Measurements from ENCODE around the gene TBRG1.

The TBRG1 gene

DNA sequence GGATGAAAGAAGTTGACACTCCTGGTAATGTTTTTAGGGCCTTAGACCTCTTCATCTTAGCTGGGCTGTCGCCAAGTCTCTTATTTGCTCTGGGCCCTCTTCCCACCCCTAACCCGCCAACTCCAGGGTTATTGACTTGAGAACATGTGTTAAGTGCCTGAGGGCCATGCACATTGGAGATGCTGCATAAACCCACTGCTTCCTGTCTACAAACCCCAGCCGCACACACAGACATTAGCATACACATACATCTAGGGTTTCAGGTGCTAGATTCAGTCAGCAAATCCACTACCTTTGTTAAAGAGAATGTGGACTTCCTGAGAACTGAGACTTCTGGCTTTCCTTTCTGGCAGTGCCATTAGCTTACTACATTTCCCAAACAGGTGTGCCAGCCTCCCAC is 10.6 kb upstream of the TBRG1 start:
- TF ChIP-seq CTCF (conservative IDR thresholded peaks at IDR 0.05; ENCODE audit: low read depth, low read length), result no peak
- no peak for DNase-seq (ENCODE audit: low read depth)

GRCh38 chr11:124612567-124613246 is 10.0 kb upstream of the TBRG1 start:
- no peak for TF ChIP-seq CTCF (conservative IDR thresholded peaks at IDR 0.05; ENCODE audit: low read depth, low read length)
- H3K4me3 ChIP-seq (ENCODE audit: low read depth, low read length), result no peak overlapping the region
- peak; percentile 48 for DNase-seq (ENCODE audit: low read depth)

More for the DNA sequence above, 10.6 kb upstream of the TBRG1 start:
- H3K4me3 ChIP-seq (ENCODE audit: low read depth, low read length), result no peak overlapping the region

GRCh38 chr11:124618863-124619262 is 3.8 kb upstream of the TBRG1 start:
- TF ChIP-seq CTCF (conservative IDR thresholded peaks at IDR 0.05; ENCODE audit: low read depth, low read length), result no peak

DNA sequence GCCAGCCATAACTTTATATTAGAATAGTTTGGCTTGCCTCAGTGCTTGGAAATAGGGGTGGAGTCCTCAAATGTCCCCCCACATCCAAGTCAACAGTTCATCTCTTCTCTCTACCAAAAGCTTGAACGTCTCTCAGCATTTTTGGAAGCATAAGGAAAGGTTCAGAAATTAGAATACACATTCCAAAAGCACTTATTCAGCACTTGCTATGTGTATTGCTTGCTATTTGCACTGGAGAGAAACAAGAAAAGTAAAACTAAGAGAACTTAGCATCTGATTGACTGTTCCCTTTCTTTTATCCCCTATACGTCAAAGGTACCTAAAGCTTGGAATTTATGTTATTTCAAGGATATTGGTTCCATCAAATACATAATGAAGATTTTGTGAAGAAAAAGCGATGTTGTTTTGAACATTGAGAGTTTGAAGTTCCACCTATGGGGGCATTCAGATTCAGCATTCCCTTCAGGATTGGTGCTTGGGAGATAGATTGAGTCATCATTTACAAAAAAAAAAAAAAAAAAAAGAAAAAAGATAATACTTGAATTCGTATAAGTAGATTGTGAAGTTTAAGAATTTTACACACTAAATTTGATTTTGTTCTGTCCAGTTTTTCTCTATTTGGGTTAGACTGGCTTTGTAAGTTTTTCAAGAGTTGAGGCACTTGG is 1.3 kb downstream of the TBRG1 start:
- no peak for TF ChIP-seq CTCF (conservative IDR thresholded peaks at IDR 0.05; ENCODE audit: low read depth, low read length)
- H3K4me3 ChIP-seq (ENCODE audit: low read depth, low read length), result peak overlapping the region; percentile 87
- DNase-seq (ENCODE audit: low read depth), result peak; percentile 35

More at GRCh38 chr11:124618863-124619262, 3.8 kb upstream of the TBRG1 start:
- no peak overlapping the region for H3K4me3 ChIP-seq (ENCODE audit: low read depth, low read length)
- no peak for DNase-seq (ENCODE audit: low read depth)

DNA sequence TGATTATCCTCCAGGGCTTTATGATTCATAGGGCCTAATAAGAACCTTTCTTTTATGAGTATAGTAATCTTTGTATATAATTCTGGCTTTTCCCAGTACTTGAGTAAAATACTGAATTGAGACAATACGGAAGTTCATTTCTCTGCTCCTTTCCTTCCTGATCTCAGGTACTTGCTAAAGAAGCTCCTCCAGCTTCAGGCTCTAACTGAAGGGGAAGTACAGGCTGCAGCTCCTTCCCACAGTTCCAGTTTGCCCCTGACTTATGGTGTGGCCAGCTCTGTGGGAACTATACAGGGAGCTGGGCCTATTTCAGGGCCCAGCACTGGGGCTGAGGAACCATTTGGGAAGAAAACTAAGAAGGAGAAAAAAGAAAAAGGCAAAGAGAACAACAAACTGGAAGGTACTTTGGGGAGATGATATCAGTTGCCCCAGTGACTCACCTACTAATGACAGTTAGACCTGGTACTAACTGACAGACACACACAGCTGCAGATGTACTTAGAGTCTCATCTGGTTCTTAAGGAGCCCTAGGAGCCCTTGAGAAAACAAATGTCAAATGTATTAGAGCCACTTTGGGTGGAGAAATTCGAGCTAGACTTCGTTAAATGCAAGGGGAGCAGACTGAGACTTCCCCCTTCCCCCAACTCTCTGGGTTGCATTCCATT is 3.0 kb downstream of the TBRG1 start:
- no peak for DNase-seq (ENCODE audit: low read depth)
- no peak for TF ChIP-seq CTCF (conservative IDR thresholded peaks at IDR 0.05; ENCODE audit: low read depth, low read length)
- H3K4me3 ChIP-seq (ENCODE audit: low read depth, low read length), result no peak overlapping the region

GRCh38 chr11:124627546-124627945 is 4.9 kb downstream of the TBRG1 start:
- TF ChIP-seq CTCF (conservative IDR thresholded peaks at IDR 0.05; ENCODE audit: low read depth, low read length), result no peak
- DNase-seq (ENCODE audit: low read depth), result peak; percentile 11

More at GRCh38 chr11:124627546-124627945, 4.9 kb downstream of the TBRG1 start:
- no peak overlapping the region for H3K4me3 ChIP-seq (ENCODE audit: low read depth, low read length)

Data from choroid plexus epithelial cell (primary cell).